Measurements from ENCODE around the gene NUMB. TPM values are rescaled to one million over a fixed set of nuclear protein-coding genes. Genes with fewer than 3 reads are reported as not detected.

The NUMB gene
- total RNA-seq (10 to 100 TPM; 21.2 to 45.8 TPM), polyA plus RNA-seq (10 to 100 TPM; 23.2 to 28.9 TPM)

DNA sequence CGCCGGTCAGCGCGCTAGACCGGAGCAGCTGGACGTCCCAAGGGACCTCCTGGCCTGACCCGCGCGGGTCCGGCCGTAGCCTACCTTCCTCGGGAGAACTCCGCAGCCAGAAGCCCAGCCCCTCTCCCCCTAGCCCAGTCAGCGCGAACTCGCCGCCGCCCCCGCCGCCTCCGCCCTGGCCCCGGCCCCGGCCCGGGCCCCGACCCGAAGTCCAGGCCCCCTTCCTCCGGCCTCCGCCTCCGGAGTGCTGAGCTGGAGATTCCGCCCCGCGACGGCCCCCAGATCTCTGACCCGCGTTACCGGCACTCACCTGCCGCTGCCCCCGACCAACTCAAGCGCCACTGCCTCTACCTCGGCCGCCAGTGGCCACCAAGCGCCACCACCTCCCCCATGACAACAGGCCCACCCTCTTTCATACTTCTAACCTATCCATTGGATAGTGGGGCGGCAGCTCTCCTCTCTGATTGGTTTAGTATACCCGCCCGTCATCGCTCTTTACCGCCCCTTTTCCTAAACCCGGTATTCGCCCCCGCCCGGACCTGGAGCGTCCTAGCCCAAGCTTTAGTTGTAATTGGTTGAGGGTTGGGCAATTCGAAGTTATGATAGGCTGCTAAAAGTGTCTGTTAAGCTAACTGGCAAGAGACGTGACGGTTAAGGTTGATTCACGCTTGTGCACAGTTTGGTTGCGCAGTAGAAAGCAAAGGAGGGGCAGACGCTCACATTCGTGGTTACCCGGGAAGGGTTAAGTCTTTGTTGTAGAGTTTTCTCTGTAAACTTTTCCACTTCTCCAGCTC is at the start of gene NUMB:
Gene NUMB, minus strand, starts transcription at position 364 of the 794 bp plus-strand sequence. CDS start 102,795 bp downstream, outside the sequence.
- TF ChIP-seq, protein P1, sequence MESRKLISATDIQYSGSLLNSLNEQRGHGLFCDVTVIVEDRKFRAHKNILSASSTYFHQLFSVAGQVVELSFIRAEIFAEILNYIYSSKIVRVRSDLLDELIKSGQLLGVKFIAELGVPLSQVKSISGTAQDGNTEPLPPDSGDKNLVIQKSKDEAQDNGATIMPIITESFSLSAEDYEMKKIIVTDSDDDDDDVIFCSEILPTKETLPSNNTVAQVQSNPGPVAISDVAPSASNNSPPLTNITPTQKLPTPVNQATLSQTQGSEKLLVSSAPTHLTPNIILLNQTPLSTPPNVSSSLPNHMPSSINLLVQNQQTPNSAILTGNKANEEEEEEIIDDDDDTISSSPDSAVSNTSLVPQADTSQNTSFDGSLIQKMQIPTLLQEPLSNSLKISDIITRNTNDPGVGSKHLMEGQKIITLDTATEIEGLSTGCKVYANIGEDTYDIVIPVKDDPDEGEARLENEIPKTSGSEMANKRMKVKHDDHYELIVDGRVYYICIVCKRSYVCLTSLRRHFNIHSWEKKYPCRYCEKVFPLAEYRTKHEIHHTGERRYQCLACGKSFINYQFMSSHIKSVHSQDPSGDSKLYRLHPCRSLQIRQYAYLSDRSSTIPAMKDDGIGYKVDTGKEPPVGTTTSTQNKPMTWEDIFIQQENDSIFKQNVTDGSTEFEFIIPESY (IDR thresholded peaks at IDR 0.05), result no peak
- TF ChIP-seq SP1 (IDR thresholded peaks at IDR 0.05) (peak; percentile 100), GABPA (IDR thresholded peaks at IDR 0.05 in 1 of 2, conservative IDR thresholded peaks at IDR 0.05 in 1 of 2) (peak; percentile 55 to 76), FOXA2 (IDR thresholded peaks at IDR 0.05) (no peak), YY1 (IDR thresholded peaks at IDR 0.05) (peak; percentile 47), RAD21 (IDR thresholded peaks at IDR 0.05) (no peak), RXRA (IDR thresholded peaks at IDR 0.05) (no peak), FOXA1 (IDR thresholded peaks at IDR 0.05) (no peak), EGR1 (IDR thresholded peaks at IDR 0.05; ENCODE audit: low read depth in 2 of 2) (peak; percentile 90 to 91), JUND (IDR thresholded peaks at IDR 0.05) (peak in 1 of 2 donors; percentile 29), HNF4G (IDR thresholded peaks at IDR 0.05) (no peak), TAF1 (conservative IDR thresholded peaks at IDR 0.05) (peak; percentile 70), NR2F2 (IDR thresholded peaks at IDR 0.05) (no peak), HNF4A (conservative IDR thresholded peaks at IDR 0.05) (peak in 1 of 2 donors; percentile 36)
- TF ChIP-seq, protein P2, sequence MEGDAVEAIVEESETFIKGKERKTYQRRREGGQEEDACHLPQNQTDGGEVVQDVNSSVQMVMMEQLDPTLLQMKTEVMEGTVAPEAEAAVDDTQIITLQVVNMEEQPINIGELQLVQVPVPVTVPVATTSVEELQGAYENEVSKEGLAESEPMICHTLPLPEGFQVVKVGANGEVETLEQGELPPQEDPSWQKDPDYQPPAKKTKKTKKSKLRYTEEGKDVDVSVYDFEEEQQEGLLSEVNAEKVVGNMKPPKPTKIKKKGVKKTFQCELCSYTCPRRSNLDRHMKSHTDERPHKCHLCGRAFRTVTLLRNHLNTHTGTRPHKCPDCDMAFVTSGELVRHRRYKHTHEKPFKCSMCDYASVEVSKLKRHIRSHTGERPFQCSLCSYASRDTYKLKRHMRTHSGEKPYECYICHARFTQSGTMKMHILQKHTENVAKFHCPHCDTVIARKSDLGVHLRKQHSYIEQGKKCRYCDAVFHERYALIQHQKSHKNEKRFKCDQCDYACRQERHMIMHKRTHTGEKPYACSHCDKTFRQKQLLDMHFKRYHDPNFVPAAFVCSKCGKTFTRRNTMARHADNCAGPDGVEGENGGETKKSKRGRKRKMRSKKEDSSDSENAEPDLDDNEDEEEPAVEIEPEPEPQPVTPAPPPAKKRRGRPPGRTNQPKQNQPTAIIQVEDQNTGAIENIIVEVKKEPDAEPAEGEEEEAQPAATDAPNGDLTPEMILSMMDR (IDR thresholded peaks at IDR 0.05; ENCODE audit: low read depth, low read length, missing input control), result no peak
- TF ChIP-seq, protein P3, sequence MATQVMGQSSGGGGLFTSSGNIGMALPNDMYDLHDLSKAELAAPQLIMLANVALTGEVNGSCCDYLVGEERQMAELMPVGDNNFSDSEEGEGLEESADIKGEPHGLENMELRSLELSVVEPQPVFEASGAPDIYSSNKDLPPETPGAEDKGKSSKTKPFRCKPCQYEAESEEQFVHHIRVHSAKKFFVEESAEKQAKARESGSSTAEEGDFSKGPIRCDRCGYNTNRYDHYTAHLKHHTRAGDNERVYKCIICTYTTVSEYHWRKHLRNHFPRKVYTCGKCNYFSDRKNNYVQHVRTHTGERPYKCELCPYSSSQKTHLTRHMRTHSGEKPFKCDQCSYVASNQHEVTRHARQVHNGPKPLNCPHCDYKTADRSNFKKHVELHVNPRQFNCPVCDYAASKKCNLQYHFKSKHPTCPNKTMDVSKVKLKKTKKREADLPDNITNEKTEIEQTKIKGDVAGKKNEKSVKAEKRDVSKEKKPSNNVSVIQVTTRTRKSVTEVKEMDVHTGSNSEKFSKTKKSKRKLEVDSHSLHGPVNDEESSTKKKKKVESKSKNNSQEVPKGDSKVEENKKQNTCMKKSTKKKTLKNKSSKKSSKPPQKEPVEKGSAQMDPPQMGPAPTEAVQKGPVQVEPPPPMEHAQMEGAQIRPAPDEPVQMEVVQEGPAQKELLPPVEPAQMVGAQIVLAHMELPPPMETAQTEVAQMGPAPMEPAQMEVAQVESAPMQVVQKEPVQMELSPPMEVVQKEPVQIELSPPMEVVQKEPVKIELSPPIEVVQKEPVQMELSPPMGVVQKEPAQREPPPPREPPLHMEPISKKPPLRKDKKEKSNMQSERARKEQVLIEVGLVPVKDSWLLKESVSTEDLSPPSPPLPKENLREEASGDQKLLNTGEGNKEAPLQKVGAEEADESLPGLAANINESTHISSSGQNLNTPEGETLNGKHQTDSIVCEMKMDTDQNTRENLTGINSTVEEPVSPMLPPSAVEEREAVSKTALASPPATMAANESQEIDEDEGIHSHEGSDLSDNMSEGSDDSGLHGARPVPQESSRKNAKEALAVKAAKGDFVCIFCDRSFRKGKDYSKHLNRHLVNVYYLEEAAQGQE (IDR thresholded peaks at IDR 0.05), result no peak
- TF ChIP-seq, protein P4, sequence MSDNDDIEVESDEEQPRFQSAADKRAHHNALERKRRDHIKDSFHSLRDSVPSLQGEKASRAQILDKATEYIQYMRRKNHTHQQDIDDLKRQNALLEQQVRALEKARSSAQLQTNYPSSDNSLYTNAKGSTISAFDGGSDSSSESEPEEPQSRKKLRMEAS (IDR thresholded peaks at IDR 0.05), result no peak
- TF ChIP-seq, protein P5, sequence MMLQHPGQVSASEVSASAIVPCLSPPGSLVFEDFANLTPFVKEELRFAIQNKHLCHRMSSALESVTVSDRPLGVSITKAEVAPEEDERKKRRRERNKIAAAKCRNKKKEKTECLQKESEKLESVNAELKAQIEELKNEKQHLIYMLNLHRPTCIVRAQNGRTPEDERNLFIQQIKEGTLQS (IDR thresholded peaks at IDR 0.05), result no peak
- H3K9ac ChIP-seq (ENCODE audit: low read depth in 1 of 2, low read length in 2 of 2), result peak within 1 kb of the TSS; percentile 31 to 94
- under 1% methylated on average over 60 of the region's 60 CpGs for WGBS
- no peaks in the 10 kb centered on the region for H3K36me3 ChIP-seq (ENCODE audit: control insufficient read depth in 4 of 4, insufficient read depth in 3 of 4, low read depth in 1 of 4, low read length in 3 of 4)
- H3K4me3 ChIP-seq (ENCODE audit: low read depth in 1 of 3, low read length in 3 of 3), result peak within 1 kb of the TSS; percentile 96 to 97 (median 96)
- H3K9me3 ChIP-seq (ENCODE audit: control insufficient read depth in 4 of 4, low read length in 3 of 4), result no peaks in the 10 kb centered on the region
- peaks cover 6 to 59% (median 58%) of the 10 kb centered on the region in 4 donors for H3K4me1 ChIP-seq (ENCODE audit: control insufficient read depth in 4 of 4, insufficient read depth in 4 of 4, low read length in 3 of 4)
- peak; percentile 93 for DNase-seq (ENCODE audit: low spot score)
- H3K27me3 ChIP-seq (ENCODE audit: control insufficient read depth in 4 of 4, insufficient read depth in 4 of 4, low read length in 3 of 4), result no peaks in the 10 kb centered on the region
- H3K27ac ChIP-seq (ENCODE audit: low read depth in 1 of 2, low read length in 2 of 2), result peak within 1 kb of the TSS; percentile 90 to 96
